Suprapubic skin (tissue), 4 donors: ENCODE measurements around the gene TBC1D22A. TPM values are rescaled to one million over a fixed set of nuclear protein-coding genes. Genes with fewer than 3 reads are reported as not detected.
"Not testable (repeated sequence)": the region's sequence is repeated elsewhere in the genome, so short reads cannot be mapped to it uniquely, and the experiment has no call there.

Source experiments
- DNase-seq, 2 donors: peaks; one replicate each; pipeline ENCODE4 v3.0.0-alpha.2; 2019; ENCODE audit warnings: low spot score in 2 of 2
- H3K27ac ChIP-seq: fragments of 200-600 bp; sonication (generic); one replicate; pipeline ENCODE4 v1.5.1; 2019
- H3K27me3 ChIP-seq: fragments of 200-600 bp; sonication (generic); one replicate; pipeline ENCODE4 v1.5.1; 2019
- H3K36me3 ChIP-seq: fragments of 200-600 bp; sonication (generic); one replicate; pipeline ENCODE4 v1.5.1; 2019
- H3K4me1 ChIP-seq: fragments of 200-600 bp; sonication (generic); one replicate; pipeline ENCODE4 v1.5.1; 2019
- H3K4me3 ChIP-seq: fragments of 200-600 bp; sonication (generic); one replicate; pipeline ENCODE4 v1.5.1; 2019; ENCODE audit warnings: mild to moderate bottlenecking
- H3K9me3 ChIP-seq: fragments of 200-600 bp; sonication (generic); one replicate; pipeline ENCODE4 v1.5.1; 2019
- EP300 ChIP-seq: sonication (generic); formaldehyde crosslinking; IDR thresholded peaks from one replicate; pipeline ENCODE4 v1.6.1; 2017; ENCODE audit warnings: antibody characterized with exemption
- POLR2A ChIP-seq, 2 donors: fragments of 450-650 bp; IDR thresholded peaks; one replicate each; pipeline ENCODE4 v1.6.1; 2017; ENCODE audit warnings: antibody characterized with exemption in 2 of 2, mild to moderate bottlenecking in 2 of 2, moderate library complexity in 2 of 2
- POLR2AphosphoS5 ChIP-seq, 3 donors: sonication (generic); formaldehyde crosslinking; IDR thresholded peaks; one replicate each; pipeline ENCODE4 v1.6.1; 2017; ENCODE audit warnings: antibody characterized with exemption in 3 of 3
- WGBS: methylation state at CpG from one replicate; pipeline ENCODE4 v1.1.5; 2018; 5-methylcytosine and 5-hydroxymethylcytosine counted together
- total RNA-seq, 4 donors: library from RNA; depleted of rRNA; stranded (reverse); fragments of >200 nt; gene quantifications; one replicate each; pipeline ENCODE4 v1.1.0, GENCODE V29; 2016
- TF ChIP-seq, protein P1 (sequence below), 2 donors: fragments of 200-600 bp in 1 of 2; fragments of 450-650 bp in 1 of 2; sonication (generic) in 1 of 2; IDR thresholded peaks; one replicate each; pipeline ENCODE4 v1.5.1; 2016 to 2019; ENCODE audit warnings: antibody characterized with exemption in 2 of 2, mild to moderate bottlenecking in 1 of 2, moderate library complexity in 1 of 2

The TBC1D22A gene
- total RNA-seq, 4 donors from 2014 or later = 24.8 to 43.2 (median 35.4) TPM

- DNase-seq = peak; percentile 14 to 59
- H3K36me3 ChIP-seq = peaks cover 26% of the 10 kb centered on the region
- H3K9me3 ChIP-seq = no peaks in the 10 kb centered on the region
- no peak overlapping the region for H3K27ac ChIP-seq
- no peak for TF ChIP-seq POLR2AphosphoS5 (IDR thresholded peaks at IDR 0.05)
- TF ChIP-seq EP300 = no peak
- TF ChIP-seq POLR2A (IDR thresholded peaks at IDR 0.05) = no peak
- TF ChIP-seq, protein P1, sequence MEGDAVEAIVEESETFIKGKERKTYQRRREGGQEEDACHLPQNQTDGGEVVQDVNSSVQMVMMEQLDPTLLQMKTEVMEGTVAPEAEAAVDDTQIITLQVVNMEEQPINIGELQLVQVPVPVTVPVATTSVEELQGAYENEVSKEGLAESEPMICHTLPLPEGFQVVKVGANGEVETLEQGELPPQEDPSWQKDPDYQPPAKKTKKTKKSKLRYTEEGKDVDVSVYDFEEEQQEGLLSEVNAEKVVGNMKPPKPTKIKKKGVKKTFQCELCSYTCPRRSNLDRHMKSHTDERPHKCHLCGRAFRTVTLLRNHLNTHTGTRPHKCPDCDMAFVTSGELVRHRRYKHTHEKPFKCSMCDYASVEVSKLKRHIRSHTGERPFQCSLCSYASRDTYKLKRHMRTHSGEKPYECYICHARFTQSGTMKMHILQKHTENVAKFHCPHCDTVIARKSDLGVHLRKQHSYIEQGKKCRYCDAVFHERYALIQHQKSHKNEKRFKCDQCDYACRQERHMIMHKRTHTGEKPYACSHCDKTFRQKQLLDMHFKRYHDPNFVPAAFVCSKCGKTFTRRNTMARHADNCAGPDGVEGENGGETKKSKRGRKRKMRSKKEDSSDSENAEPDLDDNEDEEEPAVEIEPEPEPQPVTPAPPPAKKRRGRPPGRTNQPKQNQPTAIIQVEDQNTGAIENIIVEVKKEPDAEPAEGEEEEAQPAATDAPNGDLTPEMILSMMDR (IDR thresholded peaks at IDR 0.05) = no peak
- WGBS = 92% methylated on average over 5 of the region's 5 CpGs
- H3K27me3 ChIP-seq = no peaks in the 10 kb centered on the region
- no peaks in the 10 kb centered on the region for H3K4me1 ChIP-seq
- H3K4me3 ChIP-seq = no peak overlapping the region
Observed at GRCh38 chr22:47166033-47166404, 403.6 kb downstream of the TBC1D22A start.

DNA sequence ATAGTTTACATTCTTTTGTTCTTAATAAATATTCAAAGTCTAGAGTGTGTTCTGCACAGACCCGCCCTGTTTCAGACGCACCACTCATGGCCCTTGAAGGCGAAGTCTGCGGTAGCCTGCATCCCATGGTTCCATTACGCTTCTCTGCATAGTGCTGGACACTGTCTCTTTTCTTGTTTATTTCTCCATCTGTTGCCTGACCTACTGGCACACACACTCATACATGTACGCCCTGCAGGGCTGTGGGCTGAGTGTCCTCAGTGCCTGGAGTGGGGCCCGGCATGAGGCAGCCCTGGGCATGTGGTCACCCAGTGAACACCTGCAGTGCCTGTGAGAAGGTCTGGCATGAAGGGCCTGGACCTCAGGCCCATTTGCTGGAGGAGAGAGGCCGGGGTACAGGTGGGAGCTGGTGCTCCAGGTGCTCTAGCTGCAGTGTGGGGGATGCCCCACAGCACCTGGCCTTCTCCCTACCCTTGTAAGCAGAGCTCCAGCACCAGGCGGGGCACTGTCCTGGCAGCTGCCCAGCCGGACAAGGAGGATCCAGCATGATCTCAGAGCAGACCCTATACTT lies 404.1 kb downstream of the TBC1D22A start:
- no peaks in the 10 kb centered on the region for H3K27me3 ChIP-seq
- 95% methylated on average over 10 of the region's 10 CpGs for WGBS

GRCh38 chr22:47167056-47167455 lies 404.6 kb downstream of the TBC1D22A start:
- peaks cover 26% of the 10 kb centered on the region for H3K36me3 ChIP-seq
- H3K27me3 ChIP-seq = no peaks in the 10 kb centered on the region
- no peak overlapping the region for H3K4me3 ChIP-seq
- no peaks in the 10 kb centered on the region for H3K9me3 ChIP-seq
- no peaks in the 10 kb centered on the region for H3K4me1 ChIP-seq
- TF ChIP-seq, protein P1 (IDR thresholded peaks at IDR 0.05) = no peak
- no peak for TF ChIP-seq POLR2A (IDR thresholded peaks at IDR 0.05)
- TF ChIP-seq POLR2AphosphoS5 (IDR thresholded peaks at IDR 0.05) = no peak
- no peak for TF ChIP-seq EP300
- peak; percentile 25 to 49 for DNase-seq
- H3K27ac ChIP-seq = no peak overlapping the region
- 92% methylated on average over 10 of the region's 10 CpGs for WGBS

More for the DNA sequence above, 404.1 kb downstream of the TBC1D22A start:
- H3K36me3 ChIP-seq = peaks cover 26% of the 10 kb centered on the region
- peak; percentile 39 to 61 for DNase-seq
- no peak for TF ChIP-seq POLR2A (IDR thresholded peaks at IDR 0.05)
- TF ChIP-seq, protein P1 (IDR thresholded peaks at IDR 0.05) = no peak
- no peak for TF ChIP-seq POLR2AphosphoS5 (IDR thresholded peaks at IDR 0.05)
- TF ChIP-seq EP300 = no peak
- H3K27ac ChIP-seq = no peak overlapping the region
- no peaks in the 10 kb centered on the region for H3K4me1 ChIP-seq
- no peaks in the 10 kb centered on the region for H3K9me3 ChIP-seq
- no peak overlapping the region for H3K4me3 ChIP-seq

DNA sequence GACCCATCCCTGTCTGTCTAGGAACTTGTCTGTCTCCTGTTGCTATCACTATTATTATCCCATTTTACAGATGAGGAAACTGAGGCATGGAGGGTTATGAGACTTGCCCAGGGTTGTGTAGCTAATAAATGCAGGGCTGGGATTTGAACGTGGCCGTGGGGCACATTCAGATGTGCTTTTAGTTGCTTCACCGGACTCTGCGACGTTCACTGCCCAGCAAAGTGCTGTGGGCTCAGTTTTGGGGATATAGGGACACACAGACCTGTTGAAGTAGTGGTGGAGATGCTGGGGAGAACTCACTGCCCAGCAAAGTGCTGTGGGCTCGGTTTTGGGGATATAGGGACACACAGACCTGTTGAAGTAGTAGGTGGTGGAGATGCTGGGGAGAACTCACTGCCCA lies 405.5 kb downstream of the TBC1D22A start:
- not testable (repeated sequence) for H3K27ac ChIP-seq, H3K27me3 ChIP-seq, H3K4me1 ChIP-seq, H3K4me3 ChIP-seq, H3K9me3 ChIP-seq
- H3K36me3 ChIP-seq = peaks cover 26% of the 10 kb centered on the region
- WGBS = 97% methylated on average over 6 of the region's 6 CpGs
- DNase-seq = peak in 1 of 2 donors; percentile 25

DNA sequence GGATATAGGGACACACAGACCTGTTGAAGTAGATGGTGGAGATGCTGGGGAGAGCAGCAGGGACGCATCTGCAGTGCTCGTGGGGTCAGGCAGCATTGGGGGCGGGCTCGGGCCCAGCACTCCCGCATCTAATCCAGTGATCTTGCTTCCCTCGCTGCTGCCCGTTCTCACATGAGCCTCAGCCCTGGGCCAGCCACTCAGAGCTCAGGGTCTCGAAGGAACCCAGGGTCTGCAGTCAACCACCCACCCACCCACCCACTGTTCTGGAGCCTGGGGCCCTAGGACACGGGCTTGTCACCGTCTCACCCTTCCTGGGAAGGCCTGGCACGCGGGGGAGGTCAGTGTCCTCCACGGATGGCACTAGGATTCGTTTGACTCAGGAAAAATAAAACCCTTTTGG lies 406.0 kb downstream of the TBC1D22A start:
- TF ChIP-seq POLR2A (IDR thresholded peaks at IDR 0.05) (no peak), POLR2AphosphoS5 (IDR thresholded peaks at IDR 0.05) (no peak), EP300 (no peak)
- TF ChIP-seq, protein P1 (IDR thresholded peaks at IDR 0.05) = no peak
- Histone ChIP-seq H3K27ac (no peak overlapping the region), H3K4me1 (no peaks in the 10 kb centered on the region), H3K27me3 (no peaks in the 10 kb centered on the region), H3K4me3 (no peak overlapping the region), H3K36me3 (peaks cover 26% of the 10 kb centered on the region), H3K9me3 (no peaks in the 10 kb centered on the region)
- peak; percentile 42 to 67 for DNase-seq
- WGBS = 95% methylated on average over 14 of the region's 14 CpGs
